Mammary microvascular endothelial cell (primary cell): ENCODE data around the gene KRTAP21-2. TPM values are rescaled to one million over a fixed set of nuclear protein-coding genes. Genes with fewer than 3 reads are reported as not detected.

Source experiments
- total RNA-seq: library from RNA; depleted of rRNA; stranded (reverse); fragments of >200 nt; gene quantifications from 2 replicates; pipeline ENCODE4 v1.2.3, GENCODE V29; 2015

Gene KRTAP21-2
- total RNA-seq: not detected in 2 replicates

DNA sequence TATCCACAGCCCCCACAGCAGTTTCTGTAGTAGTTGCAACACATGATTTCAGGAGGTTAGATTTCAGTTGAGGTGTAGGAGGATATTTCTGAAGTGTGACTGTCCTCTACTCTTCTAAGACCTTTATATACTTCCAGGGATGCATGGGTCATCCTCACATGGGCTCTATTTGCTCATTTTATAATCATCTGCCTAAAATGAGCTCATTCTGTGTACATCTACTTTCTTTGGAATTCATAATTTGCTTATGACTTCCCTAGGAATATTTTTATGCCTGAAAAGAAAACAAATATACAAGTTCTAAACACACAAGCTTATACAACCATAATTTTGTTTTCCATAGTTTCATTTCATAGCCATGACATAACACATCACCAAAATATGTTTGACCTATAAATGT lies at the start of gene KRTAP21-2:
Gene KRTAP21-2 (minus strand): TSS at position 101 of the 400 bp plus-strand sequence. CDS start 57 bp downstream, at position 44.

DNA sequence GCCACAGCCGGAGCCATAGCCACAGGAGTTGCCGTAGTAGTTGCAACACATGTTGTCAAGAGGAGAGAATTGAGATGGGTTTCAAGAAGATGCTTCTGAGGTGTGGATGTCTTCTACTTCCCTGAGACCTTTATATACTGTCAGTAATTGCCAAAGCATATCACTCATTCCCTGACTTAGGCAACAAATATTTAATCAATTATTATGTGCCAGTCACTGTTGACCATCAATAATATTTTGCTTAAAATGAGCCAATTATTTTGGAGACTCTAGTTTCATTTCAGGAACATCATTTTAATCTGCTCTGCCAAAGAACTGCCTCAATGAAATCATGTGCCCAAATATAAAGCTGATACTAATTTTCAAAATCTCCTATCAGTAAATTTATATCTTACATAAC lies 8.3 kb upstream of the KRTAP21-2 start, which contains the start of gene KRTAP21-1:
Gene KRTAP21-1 (minus strand): TSS at position 101 of the 400 bp plus-strand sequence. CDS start 50 bp downstream, at position 51.

DNA sequence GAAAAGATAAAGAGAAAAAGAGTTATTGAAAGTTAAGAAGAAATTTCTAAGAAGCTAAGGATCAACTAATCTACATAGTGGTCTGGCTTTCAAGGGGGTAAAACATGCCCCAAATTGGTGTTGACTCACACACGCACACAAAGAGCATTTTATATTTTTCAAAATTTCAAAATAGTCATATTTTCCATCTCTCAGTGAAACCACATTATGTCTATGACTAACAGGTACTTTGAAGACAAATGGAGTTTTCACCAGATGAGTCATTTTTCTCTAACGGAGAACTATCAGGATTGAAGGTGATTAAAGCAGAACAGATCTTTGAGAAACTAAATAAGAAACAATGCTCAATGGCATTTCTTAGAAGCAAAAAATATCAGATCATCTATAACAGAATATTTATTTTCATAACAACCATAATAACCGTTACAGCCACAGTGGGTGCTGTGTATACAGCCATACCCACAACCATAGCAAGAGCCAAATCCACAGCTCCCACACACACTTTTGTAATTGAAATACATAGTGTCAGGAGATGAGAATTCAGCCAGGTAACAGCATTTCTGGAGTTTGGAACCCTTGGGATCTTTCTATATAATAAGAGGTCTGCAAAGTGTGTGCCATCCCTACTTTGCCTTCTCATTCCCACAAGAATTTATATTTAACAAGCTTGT lies 28.7 kb downstream of the KRTAP21-2 start, which contains the start of gene KRTAP21-3:
Gene KRTAP21-3 (minus strand): TSS at position 539 of the 671 bp plus-strand sequence. CDS start 18 bp downstream, at position 521.

Other genes starting within 250 kb of the KRTAP21-2 start
- gene KRTAP19-5, start 245.1 kb downstream of the KRTAP21-2 start, total RNA-seq: not detected in 2 replicates
- not detected in 2 replicates for gene KRTAP19-6, start 205.4 kb downstream of the KRTAP21-2 start, total RNA-seq
- gene KRTAP19-7, start 185.9 kb downstream of the KRTAP21-2 start, total RNA-seq: not detected in 2 replicates
- not detected in 2 replicates for gene KRTAP22-2, start 156.9 kb downstream of the KRTAP21-2 start, total RNA-seq
- not detected in 2 replicates for gene KRTAP6-3, start 154.8 kb downstream of the KRTAP21-2 start, total RNA-seq
- not detected in 2 replicates for gene KRTAP6-2, start 148.4 kb downstream of the KRTAP21-2 start, total RNA-seq
- not detected in 2 replicates for gene KRTAP22-1, start 146.2 kb downstream of the KRTAP21-2 start, total RNA-seq
- not detected in 2 replicates for gene KRTAP6-1, start 133.3 kb downstream of the KRTAP21-2 start, total RNA-seq
- not detected in 2 replicates for gene KRTAP20-1, start 130.8 kb downstream of the KRTAP21-2 start, total RNA-seq
- not detected in 2 replicates for gene KRTAP20-4, start 126.6 kb downstream of the KRTAP21-2 start, total RNA-seq
- not detected in 2 replicates for gene KRTAP20-2, start 112.1 kb downstream of the KRTAP21-2 start, total RNA-seq
- gene KRTAP20-3, start 104.4 kb downstream of the KRTAP21-2 start, total RNA-seq: not detected in 2 replicates
- gene KRTAP21-3, start 28.5 kb downstream of the KRTAP21-2 start, total RNA-seq: not detected in 2 replicates
- not detected in 2 replicates for gene KRTAP21-1, start 8.2 kb upstream of the KRTAP21-2 start, total RNA-seq
- not detected in 2 replicates for gene KRTAP8-1, start 66.0 kb upstream of the KRTAP21-2 start, total RNA-seq
- gene KRTAP7-1, start 82.5 kb upstream of the KRTAP21-2 start, total RNA-seq: not detected in 2 replicates
- not detected in 2 replicates for gene KRTAP11-1, start 134.3 kb upstream of the KRTAP21-2 start, total RNA-seq